Gastrocnemius medialis (tissue), 4 donors: ENCODE data around the gene ATG7. TPM values are rescaled to one million over a fixed set of nuclear protein-coding genes. Genes with fewer than 3 reads are reported as not detected.

Source experiments
- ATAC-seq, 2 donors: fragments of 150-250 bp; one replicate each; pipeline ENCODE4 v1.9.1; 2016
- DNase-seq, 2 donors: peaks; one replicate each; pipeline ENCODE4 v3.0.0-alpha.2; 2019
- H3K27ac ChIP-seq, 4 donors: fragments of 200-600 bp; sonication (generic); 1 replicate in 1 of 4; 2 replicates in 3 of 4; pipeline ENCODE4 v1.5.1; 2016 to 2018; ENCODE audit warnings: mild to moderate bottlenecking in 2 of 4, moderate library complexity in 1 of 4
- H3K27me3 ChIP-seq, 3 donors: fragments of 200-600 bp; sonication (generic) in 2 of 3; 1 replicate in 1 of 3; 2 replicates in 2 of 3; pipeline versions ENCODE4 v1.5.1 to v1.6.0; 2016 to 2019; ENCODE audit warnings: mild to moderate bottlenecking in 1 of 3, moderate library complexity in 1 of 3
- H3K36me3 ChIP-seq, 2 donors: fragments of 200-600 bp; sonication (generic) in 1 of 2; one replicate each; pipeline ENCODE4 v1.5.1; 2017 to 2018
- H3K4me1 ChIP-seq, 2 donors: fragments of 200-600 bp; sonication (generic) in 1 of 2; one replicate each; pipeline ENCODE4 v1.5.1; 2016 to 2017; ENCODE audit warnings: mild to moderate bottlenecking in 2 of 2
- H3K4me3 ChIP-seq, 4 donors: fragments of 200-600 bp; sonication (generic) in 3 of 4; 1 replicate in 1 of 4; 2 replicates in 3 of 4; pipeline ENCODE4 v1.5.1; 2016 to 2019; ENCODE audit warnings: mild to moderate bottlenecking in 2 of 4
- H3K9me3 ChIP-seq, 3 donors: fragments of 200-600 bp; sonication (generic) in 2 of 3; 1 replicate in 1 of 3; 2 replicates in 2 of 3; pipeline ENCODE4 v1.5.1; 2016 to 2019
- CTCF ChIP-seq, 5 experiments: fragments of 450-650 bp in 3 of 5; fragments of 200-600 bp in 2 of 5; sonication (generic) in 2 of 5; IDR thresholded peaks in 4 of 5; conservative IDR thresholded peaks in 1 of 5; 1 replicate in 4 of 5; 2 replicates in 1 of 5; pipeline ENCODE4 v1.5.1; 2016 to 2019; ENCODE audit warnings: antibody characterized with exemption in 5 of 5, mild to moderate bottlenecking in 3 of 5, moderate library complexity in 3 of 5
- POLR2A ChIP-seq, 2 donors: fragments of 450-650 bp; IDR thresholded peaks; one replicate each; pipeline ENCODE4 v1.6.1; 2017; ENCODE audit warnings: antibody characterized with exemption in 2 of 2, mild to moderate bottlenecking in 2 of 2, moderate library complexity in 2 of 2
- in situ Hi-C, 4 donors: fragments of 200-750 bp; cut with MboI; loops; one replicate each; pipeline versions ENCODE4 v1.15.0 to v1.8.0; 2017; ENCODE audit warnings: low sequenced_read_pairs in 4 of 4
- intact Hi-C: fragments of 100-400 bp; cut with DNase I; formaldehyde crosslinking; loops from one replicate; pipeline ENCODE4 v1.15.1; 2023; ENCODE audit warnings: low total_unique reads
- total RNA-seq, 4 donors: library from RNA; depleted of rRNA; stranded (reverse); fragments of >200 nt; gene quantifications; one replicate each; pipeline versions ENCODE4 v1.1.0 to v1.2.3, GENCODE V29; 2016

The ATG7 gene
- total RNA-seq, 4 donors from 2014 or later: 13.5 to 29.2 (median 15.0) TPM

GRCh38 chr3:11240496-11240895, 31.7 kb upstream of the ATG7 start:
- no peak for DNase-seq
- Histone ChIP-seq H3K4me3 (no peak overlapping the region), H3K9me3 (no peaks in the 10 kb centered on the region), H3K27me3 (peaks cover 0 to 3% (median 0%) of the 10 kb centered on the region in 3 donors), H3K27ac (no peak overlapping the region), H3K36me3 (no peaks in the 10 kb centered on the region), H3K4me1 (no peaks in the 10 kb centered on the region)
- in situ Hi-C loops (loop anchor here in 1 of 4 donors (25.0 kb wide), 1 partner anchor 97 kb away; no protein-coding TSS in a partner anchor), intact Hi-C loops (no loop called here)
- no peak for ATAC-seq
- TF ChIP-seq POLR2A (IDR thresholded peaks at IDR 0.05) (no peak), CTCF (IDR thresholded peaks at IDR 0.05 in 4 of 5, conservative IDR thresholded peaks at IDR 0.05 in 1 of 5) (no peak)

GRCh38 chr3:11244121-11244677, 28.0 kb upstream of the ATG7 start:
- no peak for ATAC-seq
- Histone ChIP-seq H3K36me3 (no peaks in the 10 kb centered on the region), H3K4me3 (no peak overlapping the region), H3K9me3 (no peaks in the 10 kb centered on the region), H3K4me1 (no peaks in the 10 kb centered on the region), H3K27ac (no peak overlapping the region), H3K27me3 (no peaks in the 10 kb centered on the region)
- TF ChIP-seq CTCF (IDR thresholded peaks at IDR 0.05 in 4 of 5, conservative IDR thresholded peaks at IDR 0.05 in 1 of 5): no peak
- no peak for TF ChIP-seq POLR2A (IDR thresholded peaks at IDR 0.05)
- no peak for DNase-seq
- intact Hi-C loops (no loop called here), in situ Hi-C loops (loop anchor here in 1 of 4 donors (25.0 kb wide), 1 partner anchor 93 kb away; no protein-coding TSS in a partner anchor)

GRCh38 chr3:11245276-11245675, 26.9 kb upstream of the ATG7 start:
- Histone ChIP-seq H3K4me1 (no peaks in the 10 kb centered on the region), H3K27ac (no peak overlapping the region), H3K36me3 (no peaks in the 10 kb centered on the region), H3K9me3 (no peaks in the 10 kb centered on the region), H3K27me3 (no peaks in the 10 kb centered on the region), H3K4me3 (no peak overlapping the region)
- no peak for DNase-seq
- intact Hi-C loops: no loop called here
- TF ChIP-seq POLR2A (IDR thresholded peaks at IDR 0.05) (no peak), CTCF (IDR thresholded peaks at IDR 0.05 in 4 of 5, conservative IDR thresholded peaks at IDR 0.05 in 1 of 5) (no peak)
- in situ Hi-C loops: loop anchor here in 1 of 4 donors (25.0 kb wide), 1 partner anchor 92 kb away; no protein-coding TSS in a partner anchor
- no peak for ATAC-seq

- Histone ChIP-seq H3K9me3 (no peaks in the 10 kb centered on the region), H3K4me3 (no peak overlapping the region), H3K27ac (no peak overlapping the region), H3K36me3 (no peaks in the 10 kb centered on the region), H3K27me3 (no peaks in the 10 kb centered on the region), H3K4me1 (no peaks in the 10 kb centered on the region)
- in situ Hi-C loops (loop anchor here in 1 of 4 donors (25.0 kb wide), 1 partner anchor 91 kb away; no protein-coding TSS in a partner anchor), intact Hi-C loops (no loop called here)
- ATAC-seq (no peak), DNase-seq (no peak)
- TF ChIP-seq CTCF (IDR thresholded peaks at IDR 0.05 in 4 of 5, conservative IDR thresholded peaks at IDR 0.05 in 1 of 5) (no peak), POLR2A (IDR thresholded peaks at IDR 0.05) (no peak)
Measured at GRCh38 chr3:11245827-11246662, 26.2 kb upstream of the ATG7 start.
